SU-DHL-6 (cell line): ENCODE results near the gene DPAGT1.

Experiments
- H2AFZ ChIP-seq: fragments of 200-600 bp; sonication (generic); 2 replicates; pipeline ENCODE4 v1.6.1; 2014; ENCODE audit warnings: low read depth, mild to moderate bottlenecking, moderate library complexity, mixed read lengths, antibody characterized with exemption, low read length; ENCODE audit not compliant: severe bottlenecking
- H3F3A ChIP-seq: fragments of 200-600 bp; shearing (Covaris generic); 2 replicates; pipeline ENCODE4 v1.6.0; 2016; ENCODE audit warnings: antibody characterized with exemption, mild to moderate bottlenecking; ENCODE audit not compliant: insufficient read depth
- H3K27ac ChIP-seq: fragments of 200-600 bp; sonication (generic); 2 replicates; pipeline ENCODE4 v1.5.1; 2016; ENCODE audit warnings: low read depth, mild to moderate bottlenecking, low read length, moderate library complexity, mixed read lengths
- H3K27me3 ChIP-seq: fragments of 200-600 bp; sonication (generic), shearing (Covaris generic); 2 replicates; pipeline ENCODE4 v1.6.0; 2014; ENCODE audit warnings: mild to moderate bottlenecking, low read length
- H3K36me3 ChIP-seq: fragments of 200-600 bp; sonication (generic); 2 replicates; pipeline ENCODE4 v1.6.1; 2014; ENCODE audit warnings: mild to moderate bottlenecking, low read length, mixed read lengths
- H3K4me2 ChIP-seq: fragments of 300-600, 200-600 bp; shearing (Covaris generic), sonication (generic); 2 replicates; pipeline ENCODE4 v1.6.0; 2014; ENCODE audit warnings: low read length, low read depth, mild to moderate bottlenecking; ENCODE audit not compliant: poor library complexity, severe bottlenecking
- H3K4me3 ChIP-seq: fragments of 200-600 bp; sonication (generic); 2 replicates; pipeline ENCODE4 v1.5.1; 2014; ENCODE audit warnings: antibody characterized with exemption, low read length, mild to moderate bottlenecking, mixed read lengths; ENCODE audit not compliant: insufficient read depth, poor library complexity, severe bottlenecking
- H3K79me2 ChIP-seq: fragments of 200-600 bp; sonication (generic); 2 replicates; pipeline ENCODE4 v1.6.1; 2014; ENCODE audit warnings: mild to moderate bottlenecking, low read length, moderate library complexity; ENCODE audit not compliant: insufficient read depth
- H3K9ac ChIP-seq: fragments of 200-600 bp; sonication (generic); 2 replicates; pipeline ENCODE4 v1.7.0; 2014; ENCODE audit warnings: mild to moderate bottlenecking, low read length
- H3K9me2 ChIP-seq: fragments of 200-600 bp; sonication (generic); replicated peaks from 2 replicates; pipeline ENCODE4 v1.6.1; 2014; ENCODE audit warnings: low read length; ENCODE audit not compliant: insufficient read depth
- H3K9me3 ChIP-seq: fragments of 200-600 bp; sonication (generic); 2 replicates; pipeline ENCODE4 v1.6.1; 2014; ENCODE audit warnings: low read length, mixed read lengths; ENCODE audit not compliant: insufficient read depth
- H4K20me1 ChIP-seq: fragments of 200-600 bp; sonication (generic); 2 replicates; pipeline ENCODE4 v1.6.1; 2014; ENCODE audit warnings: low read depth, mild to moderate bottlenecking, antibody characterized with exemption, low read length, moderate library complexity, mixed read lengths
- EZH2phosphoT487 ChIP-seq: fragments of 200-600 bp; sonication (generic), shearing (Covaris generic); conservative IDR thresholded peaks from 2 replicates; pipeline ENCODE4 v1.6.1; 2018; ENCODE audit warnings: mild to moderate bottlenecking, antibody characterized with exemption, low read length, moderate library complexity, mixed read lengths
- TF ChIP-seq, protein P1 (sequence below): fragments of 200-600 bp; sonication (generic); IDR thresholded peaks from one replicate; pipeline ENCODE4 v1.5.1; 2017; ENCODE audit warnings: antibody characterized with exemption, mild to moderate bottlenecking, low read length, moderate library complexity; ENCODE audit not compliant: insufficient read depth, poor library complexity, severe bottlenecking

The DPAGT1 gene

GRCh38 chr11:119101759-119102423, at the start of gene DPAGT1:
TSS of gene DPAGT1 (minus strand) at chr11:119101853. CDS start at chr11:119101655, 198 bp downstream.
- Histone ChIP-seq H2AFZ (peak within 1 kb of the TSS; percentile 65), H3F3A (peaks cover 29% of the 10 kb centered on the region), H3K36me3 (peaks cover 7% of the 10 kb centered on the region), H3K79me2 (peaks cover 16% of the 10 kb centered on the region), H3K27me3 (no peaks in the 10 kb centered on the region), H3K27ac (peak within 1 kb of the TSS; percentile 77), H3K4me3 (peak within 1 kb of the TSS; percentile 72), H3K9me3 (no peaks in the 10 kb centered on the region), H3K4me2 (peak within 1 kb of the TSS; percentile 83), H3K9ac (peak within 1 kb of the TSS; percentile 93), H3K9me2 (no peaks in the 10 kb centered on the region), H4K20me1 (no peaks in the 10 kb centered on the region)
- TF ChIP-seq EZH2phosphoT487 = no peak
- TF ChIP-seq, protein P1, sequence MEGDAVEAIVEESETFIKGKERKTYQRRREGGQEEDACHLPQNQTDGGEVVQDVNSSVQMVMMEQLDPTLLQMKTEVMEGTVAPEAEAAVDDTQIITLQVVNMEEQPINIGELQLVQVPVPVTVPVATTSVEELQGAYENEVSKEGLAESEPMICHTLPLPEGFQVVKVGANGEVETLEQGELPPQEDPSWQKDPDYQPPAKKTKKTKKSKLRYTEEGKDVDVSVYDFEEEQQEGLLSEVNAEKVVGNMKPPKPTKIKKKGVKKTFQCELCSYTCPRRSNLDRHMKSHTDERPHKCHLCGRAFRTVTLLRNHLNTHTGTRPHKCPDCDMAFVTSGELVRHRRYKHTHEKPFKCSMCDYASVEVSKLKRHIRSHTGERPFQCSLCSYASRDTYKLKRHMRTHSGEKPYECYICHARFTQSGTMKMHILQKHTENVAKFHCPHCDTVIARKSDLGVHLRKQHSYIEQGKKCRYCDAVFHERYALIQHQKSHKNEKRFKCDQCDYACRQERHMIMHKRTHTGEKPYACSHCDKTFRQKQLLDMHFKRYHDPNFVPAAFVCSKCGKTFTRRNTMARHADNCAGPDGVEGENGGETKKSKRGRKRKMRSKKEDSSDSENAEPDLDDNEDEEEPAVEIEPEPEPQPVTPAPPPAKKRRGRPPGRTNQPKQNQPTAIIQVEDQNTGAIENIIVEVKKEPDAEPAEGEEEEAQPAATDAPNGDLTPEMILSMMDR = no peak

GRCh38 chr11:119149786-119150275, 48.2 kb upstream of the DPAGT1 start:
- H2AFZ ChIP-seq = no peak overlapping the region
- no peak overlapping the region; the same call in 1 of the 2 replicates for H3K9ac ChIP-seq
- no peak overlapping the region for H3K4me3 ChIP-seq
- no peaks in the 10 kb centered on the region for H3K9me3 ChIP-seq
- H3K9me2 ChIP-seq = no peaks in the 10 kb centered on the region
- H3K27me3 ChIP-seq = no peaks in the 10 kb centered on the region
- H3K27ac ChIP-seq = no peak overlapping the region
- TF ChIP-seq, protein P1 = no peak
- TF ChIP-seq EZH2phosphoT487 = no peak
- H4K20me1 ChIP-seq = no peaks in the 10 kb centered on the region
- H3K79me2 ChIP-seq = no peaks in the 10 kb centered on the region
- H3K36me3 ChIP-seq = no peaks in the 10 kb centered on the region
- H3K4me2 ChIP-seq = no peak overlapping the region
- no peaks in the 10 kb centered on the region for H3F3A ChIP-seq

DNA sequence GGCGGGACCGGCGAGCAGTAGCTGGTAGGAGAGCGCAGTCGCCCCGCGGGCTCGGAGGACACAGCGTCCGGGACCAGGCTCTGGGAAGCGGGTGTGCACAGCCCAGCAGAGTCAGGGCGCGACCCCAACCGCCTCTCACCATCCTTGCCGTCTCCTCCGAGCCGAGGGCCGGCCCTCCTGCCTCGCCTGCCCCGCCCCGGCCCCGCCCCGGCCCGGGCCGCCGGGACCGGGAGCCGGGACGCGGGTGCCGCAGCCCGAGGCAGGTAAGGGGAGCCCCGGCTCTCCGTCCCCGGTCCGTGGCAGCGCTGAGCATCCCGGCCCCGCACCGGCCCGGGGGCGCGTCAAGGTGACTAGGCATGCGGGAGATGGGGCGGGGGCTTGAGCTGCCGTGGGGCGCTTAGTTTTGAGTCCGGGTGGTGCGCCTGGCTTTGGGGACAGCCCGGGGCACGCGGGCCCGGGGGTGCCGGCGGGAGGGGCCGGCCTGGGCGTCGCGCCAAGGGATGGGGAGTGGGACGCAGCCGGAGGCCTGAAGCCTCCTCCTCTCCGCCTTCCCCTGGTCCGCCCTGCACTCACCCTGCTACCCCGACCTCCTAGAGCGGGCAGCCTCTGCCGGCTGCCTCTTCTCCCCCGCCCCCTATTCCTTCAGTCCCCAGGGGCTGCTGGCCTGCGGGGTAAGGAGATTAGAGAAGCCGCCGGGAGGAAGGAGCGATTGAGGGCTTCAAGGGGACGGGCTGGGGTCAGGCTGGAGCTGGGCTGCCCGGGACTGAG, 47.5 kb upstream of the DPAGT1 start, which contains the start of gene ABCG4:
TSS of gene ABCG4 (plus strand) at position 35 of the 768 bp plus-strand sequence. CDS start 914 bp downstream, outside the sequence.
- no peaks in the 10 kb centered on the region for H4K20me1 ChIP-seq
- peak within 1 kb of the TSS; percentile 70 for H3K4me2 ChIP-seq
- H3K36me3 ChIP-seq = no peaks in the 10 kb centered on the region
- peak within 1 kb of the TSS; percentile 96 for H2AFZ ChIP-seq
- no peaks in the 10 kb centered on the region for H3K79me2 ChIP-seq
- TF ChIP-seq, protein P1 = no peak
- no peak for TF ChIP-seq EZH2phosphoT487
- no peaks in the 10 kb centered on the region for H3K9me2 ChIP-seq
- no peaks in the 10 kb centered on the region for H3K9me3 ChIP-seq
- H3K9ac ChIP-seq = peak within 1 kb of the TSS; percentile 46
- H3F3A ChIP-seq = no peaks in the 10 kb centered on the region
- peak within 1 kb of the TSS; percentile 56 for H3K4me3 ChIP-seq
- no peak within 1 kb of the TSS for H3K27ac ChIP-seq
- no peaks in the 10 kb centered on the region for H3K27me3 ChIP-seq
